IPS DF 4.7 (cell line): ENCODE results near the gene ITGB3.

Experiments
- DNase-seq: peaks from one replicate; pipeline ENCODE4 v3.0.0-alpha.2; 2013; ENCODE audit warnings: low spot score; ENCODE audit errors: extremely low read depth

ITGB3 gene

GRCh38 chr17:47275245-47275984 lies 21.8 kb downstream of the ITGB3 start:
- DNase-seq = no peak

GRCh38 chr17:47276444-47276843 lies 22.8 kb downstream of the ITGB3 start:
- no peak for DNase-seq

- DNase-seq = no peak
Measured at GRCh38 chr17:47276868-47277267, 23.2 kb downstream of the ITGB3 start.

- no peak for DNase-seq
Measured at GRCh38 chr17:47277921-47278320, 24.3 kb downstream of the ITGB3 start.

- DNase-seq = no peak
Measured at GRCh38 chr17:47278561-47278960, 24.9 kb downstream of the ITGB3 start.

GRCh38 chr17:47279062-47279801 lies 25.6 kb downstream of the ITGB3 start:
- no peak for DNase-seq

GRCh38 chr17:47280072-47280811 lies 26.6 kb downstream of the ITGB3 start:
- no peak for DNase-seq

- no peak for DNase-seq
Measured at GRCh38 chr17:47281216-47281615, 27.6 kb downstream of the ITGB3 start.

GRCh38 chr17:47285003-47285402 lies 31.4 kb downstream of the ITGB3 start:
- no peak for DNase-seq

GRCh38 chr17:47286198-47286914 lies 32.7 kb downstream of the ITGB3 start:
- no peak for DNase-seq

- no peak for DNase-seq
Measured at GRCh38 chr17:47287068-47287467, 33.4 kb downstream of the ITGB3 start.

GRCh38 chr17:47287639-47288038 lies 34.0 kb downstream of the ITGB3 start:
- DNase-seq = no peak

- DNase-seq = no peak
Measured at GRCh38 chr17:47288531-47289116, 35.0 kb downstream of the ITGB3 start.

GRCh38 chr17:47289302-47289701 lies 35.7 kb downstream of the ITGB3 start:
- no peak for DNase-seq

GRCh38 chr17:47290870-47291241 lies 37.2 kb downstream of the ITGB3 start:
- no peak for DNase-seq

GRCh38 chr17:47291242-47291873 lies 37.7 kb downstream of the ITGB3 start:
- DNase-seq = no peak

- no peak for DNase-seq
Measured at GRCh38 chr17:47292206-47292605, 38.6 kb downstream of the ITGB3 start.

GRCh38 chr17:47295037-47295873 lies 41.6 kb downstream of the ITGB3 start:
- no peak for DNase-seq

- no peak for DNase-seq
Measured at GRCh38 chr17:47295874-47296255, 42.2 kb downstream of the ITGB3 start.
